Measurements from ENCODE around the gene TNNT2. TPM values are rescaled to one million over a fixed set of nuclear protein-coding genes. Genes with fewer than 3 reads are reported as not detected.

Gene TNNT2
- total and polyA plus RNA-seq, 2 donors (not counting 1 experiment from before 2014, with no cell fraction given): not detected

DNA sequence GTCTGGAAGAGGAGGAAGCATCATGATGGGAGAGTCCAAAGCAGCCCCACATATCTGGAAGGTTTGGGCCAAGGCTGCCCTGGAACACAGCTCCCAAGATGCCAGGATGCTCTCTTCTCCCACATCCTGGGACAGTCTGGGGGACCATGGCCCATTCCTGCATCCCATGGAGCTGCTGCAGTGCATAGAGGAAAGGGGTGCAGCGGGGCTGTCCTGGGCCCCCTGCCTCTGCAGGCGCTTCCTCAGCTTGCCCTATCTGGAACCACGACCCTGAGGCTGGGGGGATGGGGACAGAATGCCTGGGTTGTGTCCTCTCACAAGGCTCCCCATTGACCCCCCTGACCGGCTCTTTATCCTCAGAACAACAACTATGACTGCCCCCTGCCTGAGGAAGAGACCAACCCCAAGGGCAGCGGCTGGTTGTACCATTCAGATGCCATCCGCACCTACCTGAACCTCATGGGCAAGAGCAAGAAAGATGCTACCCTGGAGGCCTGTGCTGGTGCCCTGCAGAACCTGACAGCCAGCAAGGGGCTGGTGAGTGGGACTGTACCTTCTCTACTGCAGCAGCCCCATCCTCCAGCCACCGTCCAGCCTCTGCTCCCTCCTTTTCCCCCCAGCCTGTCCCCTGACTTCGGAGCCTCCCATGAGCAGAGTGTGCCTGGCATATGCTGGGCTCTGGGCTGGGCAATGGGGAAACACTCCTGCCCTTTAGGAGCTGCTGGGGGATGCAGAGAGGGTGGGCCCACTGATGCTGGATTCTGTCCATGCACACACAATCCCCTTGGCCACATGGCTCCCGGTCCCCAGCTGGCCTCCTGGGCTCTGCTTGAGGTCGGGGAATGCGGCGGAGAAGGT, 54.6 kb downstream of the TNNT2 start:
- Histone ChIP-seq H4K20me1 (ENCODE audit: control insufficient read depth, insufficient read depth, low read length, poor library complexity, severe bottlenecking) (no peaks in the 10 kb centered on the region), H3K4me1 (ENCODE audit: control insufficient read depth in 2 of 2, insufficient read depth in 2 of 2, low read length in 2 of 2) (no peaks in the 10 kb centered on the region), H2AFZ (ENCODE audit: insufficient read depth, low read depth, low read length, poor library complexity, severe bottlenecking) (no peak overlapping the region), H3K36me3 (replicated peaks in 1 of 2; ENCODE audit: control extremely low read depth in 1 of 2, control insufficient read depth in 1 of 2, extremely low read depth in 1 of 2, insufficient read depth in 2 of 2, low read length in 1 of 2) (no peaks in the 10 kb centered on the region), H3K9me3 (ENCODE audit: control extremely low read depth in 1 of 3, control insufficient read depth in 2 of 3, insufficient read depth in 1 of 3, low read length in 2 of 3) (no peaks in the 10 kb centered on the region), H3K4me2 (replicated peaks; ENCODE audit: low read depth, low read length, poor library complexity, severe bottlenecking) (no peak overlapping the region), H3K27ac (ENCODE audit: low read length in 2 of 2) (no peak overlapping the region), H3K4me3 (ENCODE audit: control extremely low read depth in 1 of 5, extremely low read depth in 1 of 5, insufficient read depth in 1 of 5, low read depth in 2 of 5, low read length in 4 of 5) (no peak overlapping the region), H3K9ac (ENCODE audit: low read length) (no peak overlapping the region), H3K79me2 (ENCODE audit: control insufficient read depth, insufficient read depth, low read length) (no peaks in the 10 kb centered on the region), H3K27me3 (replicated peaks in 1 of 4; ENCODE audit: control extremely low read depth in 1 of 4, control insufficient read depth in 3 of 4, insufficient read depth in 4 of 4, low read length in 3 of 4) (no peaks in the 10 kb centered on the region)
- TF ChIP-seq EZH2 (IDR thresholded peaks at IDR 0.05; ENCODE audit: borderline replicate concordance, insufficient read depth, low read depth, low read length, poor library complexity, severe bottlenecking): no peak
- no peak for TF ChIP-seq CTCF (IDR thresholded peaks at IDR 0.05)
- H3K4me1 Mint-ChIP-seq: no peaks in the 10 kb centered on the region
- ChIA-PET CTCF (no interaction called here), POLR2A (no interaction called here)
- ATAC-seq (ENCODE audit: low read depth): no peak
- H3K9me3 Mint-ChIP-seq (ENCODE audit: insufficient read depth): no peaks in the 10 kb centered on the region
- H3K27ac Mint-ChIP-seq: no peak overlapping the region
- H3K4me3 Mint-ChIP-seq: no peak overlapping the region
- peaks cover 9% of the 10 kb centered on the region for H3K27me3 Mint-ChIP-seq
- DNase-seq: no peak
- 88% methylated on average over 10 of the region's 12 CpGs for WGBS (ENCODE audit: insufficient coverage)
- intact Hi-C loops (cut with micrococcal nuclease): no loop called here

GRCh38 chr1:201321826-201322390, 55.6 kb downstream of the TNNT2 start:
- no peak overlapping the region for H3K4me2 ChIP-seq (replicated peaks; ENCODE audit: low read depth, low read length, poor library complexity, severe bottlenecking)
- TF ChIP-seq EZH2 (IDR thresholded peaks at IDR 0.05; ENCODE audit: borderline replicate concordance, insufficient read depth, low read depth, low read length, poor library complexity, severe bottlenecking) (no peak), CTCF (IDR thresholded peaks at IDR 0.05) (no peak)
- no peak overlapping the region for H3K27ac Mint-ChIP-seq
- H3K4me1 Mint-ChIP-seq: no peaks in the 10 kb centered on the region
- no peak overlapping the region for H3K4me3 ChIP-seq (ENCODE audit: control extremely low read depth in 1 of 5, extremely low read depth in 1 of 5, insufficient read depth in 1 of 5, low read depth in 2 of 5, low read length in 4 of 5)
- peaks cover 12% of the 10 kb centered on the region for H3K27me3 Mint-ChIP-seq
- intact Hi-C loops (cut with micrococcal nuclease): no loop called here
- ATAC-seq (ENCODE audit: low read depth): no peak
- no peaks in the 10 kb centered on the region for H3K27me3 ChIP-seq (replicated peaks in 1 of 4; ENCODE audit: control extremely low read depth in 1 of 4, control insufficient read depth in 3 of 4, insufficient read depth in 4 of 4, low read length in 3 of 4)
- no peak overlapping the region for H3K27ac ChIP-seq (ENCODE audit: low read length in 2 of 2)
- no peaks in the 10 kb centered on the region for H3K9me3 ChIP-seq (ENCODE audit: control extremely low read depth in 1 of 3, control insufficient read depth in 2 of 3, insufficient read depth in 1 of 3, low read length in 2 of 3)
- H3K9ac ChIP-seq (ENCODE audit: low read length): no peak overlapping the region
- no peaks in the 10 kb centered on the region for H3K4me1 ChIP-seq (ENCODE audit: control insufficient read depth in 2 of 2, insufficient read depth in 2 of 2, low read length in 2 of 2)
- no peaks in the 10 kb centered on the region for H3K36me3 ChIP-seq (replicated peaks in 1 of 2; ENCODE audit: control extremely low read depth in 1 of 2, control insufficient read depth in 1 of 2, extremely low read depth in 1 of 2, insufficient read depth in 2 of 2, low read length in 1 of 2)
- no peaks in the 10 kb centered on the region for H3K9me3 Mint-ChIP-seq (ENCODE audit: insufficient read depth)
- ChIA-PET POLR2A (no interaction called here), CTCF (no interaction called here)
- H3K4me3 Mint-ChIP-seq: no peak overlapping the region
- DNase-seq: no peak
- H4K20me1 ChIP-seq (ENCODE audit: control insufficient read depth, insufficient read depth, low read length, poor library complexity, severe bottlenecking): no peaks in the 10 kb centered on the region
- no peak overlapping the region for H2AFZ ChIP-seq (ENCODE audit: insufficient read depth, low read depth, low read length, poor library complexity, severe bottlenecking)
- no peaks in the 10 kb centered on the region for H3K79me2 ChIP-seq (ENCODE audit: control insufficient read depth, insufficient read depth, low read length)
- 87% methylated on average over 15 of the region's 15 CpGs for WGBS (ENCODE audit: insufficient coverage)

Data from B cell (primary cell).